Caco-2 (cell line): ENCODE measurements around the gene SLC38A10. TPM values are rescaled to one million over a fixed set of nuclear protein-coding genes. Genes with fewer than 3 reads are reported as not detected.

Experiments
- BruUV-seq: library from RNA; stranded (reverse); fragments of 400-500 nt; replicated peaks from 2 replicates; lab custom pipeline; 2021; lab: Mats Ljungman, UMichigan
- CTCF ChIA-PET: fragments of 300-600 bp; sonication (Branson Sonifier 250); formaldehyde crosslinking; loops from one replicate; lab custom pipeline; 2022; ENCODE audit warnings: antibody characterized with exemption; lab: Charles Lee
- POLR2A ChIA-PET: fragments of 300-600 bp; sonication (Branson Sonifier 250); formaldehyde crosslinking; loops from one replicate; lab custom pipeline; 2022; ENCODE audit warnings: antibody characterized with exemption; lab: Charles Lee
- DNase-seq, 2 experiments: peaks; one replicate each; pipeline versions ENCODE4 v3.0.0 to v3.0.0-alpha.2; 2020 to 2022
- H3K27me3 ChIP-seq: replicated peaks from 2 replicates; pipeline ENCODE4 v1.6.0; 2011; ENCODE audit warnings: low read length; ENCODE audit not compliant: control insufficient read depth, insufficient read depth
- H3K36me3 ChIP-seq: 2 replicates; pipeline ENCODE4 v1.5.1; 2011; ENCODE audit warnings: low read length; ENCODE audit not compliant: control insufficient read depth, insufficient read depth
- H3K4me1 ChIP-seq: fragments of 250-450 bp; sonication (Bioruptor Pico); 2 replicates; pipeline ENCODE4 v1.5.1; 2020; ENCODE audit warnings: mild to moderate bottlenecking
- H3K4me3 ChIP-seq: 2 replicates; pipeline ENCODE4 v1.5.1; 2011; ENCODE audit warnings: low read depth, mild to moderate bottlenecking, control low read depth, low read length
- H3K9me3 ChIP-seq: fragments of 250-450 bp; sonication (Bioruptor Pico); 2 replicates; pipeline ENCODE4 v1.5.1; 2020; ENCODE audit warnings: mild to moderate bottlenecking, moderate library complexity
- H3K27ac Mint-ChIP-seq: one replicate; pipeline ENCODE4 v1.8.0; 2022; ENCODE audit warnings: mixed read lengths; ENCODE audit not compliant: unreplicated experiment
- H3K27me3 Mint-ChIP-seq: one replicate; pipeline ENCODE4 v1.8.0; 2022; ENCODE audit warnings: mixed read lengths; ENCODE audit not compliant: insufficient read depth, unreplicated experiment
- H3K36me3 Mint-ChIP-seq: one replicate; pipeline ENCODE4 v1.8.0; 2022; ENCODE audit warnings: mild to moderate bottlenecking, mixed read lengths; ENCODE audit not compliant: insufficient read depth, unreplicated experiment
- H3K4me1 Mint-ChIP-seq: one replicate; pipeline ENCODE4 v1.8.0; 2022; ENCODE audit warnings: low read depth, mixed read lengths; ENCODE audit not compliant: unreplicated experiment
- H3K4me3 Mint-ChIP-seq: one replicate; pipeline ENCODE4 v1.8.0; 2022; ENCODE audit warnings: mild to moderate bottlenecking, moderate library complexity, mixed read lengths; ENCODE audit not compliant: unreplicated experiment
- H3K9me3 Mint-ChIP-seq: one replicate; pipeline ENCODE4 v1.8.0; 2022; ENCODE audit warnings: mixed read lengths; ENCODE audit not compliant: unreplicated experiment
- CTCF ChIP-seq, 2 experiments: fragments of 200-600 bp in 1 of 2; IDR thresholded peaks; 1 replicate in 1 of 2; 2 replicates in 1 of 2; pipeline versions ENCODE4 v1.5.1 to v1.8.0; 2011 to 2022; ENCODE audit warnings: antibody characterized with exemption in 1 of 2, control low read depth in 1 of 2, inconsistent platforms in 1 of 2, low read depth in 1 of 2, low read length in 1 of 2, mild to moderate bottlenecking in 1 of 2, moderate library complexity in 1 of 2; ENCODE audit not compliant: insufficient read depth in 1 of 2, severe bottlenecking in 1 of 2, unreplicated experiment in 1 of 2
- intact Hi-C: fragments of 100-400 bp; cut with micrococcal nuclease; formaldehyde crosslinking; loops from one replicate; pipeline ENCODE4 v1.10.0; 2022; ENCODE audit not compliant: unreplicated experiment
- total RNA-seq: library from RNA; stranded (reverse); gene quantifications from 2 replicates; pipeline ENCODE4 v1.2.3, GENCODE V29; 2022

The SLC38A10 gene
- total RNA-seq, 1 experiment from 2014 or later: 137 TPM

GRCh38 chr17:81324851-81325713 is 30.0 kb upstream of the SLC38A10 start:
- H3K4me3 Mint-ChIP-seq: no peak overlapping the region
- H3K4me1 ChIP-seq: peaks cover 22% of the 10 kb centered on the region
- H3K9me3 Mint-ChIP-seq: no peaks in the 10 kb centered on the region
- H3K27me3 ChIP-seq: no peaks in the 10 kb centered on the region
- peaks cover 10% of the 10 kb centered on the region for H3K4me1 Mint-ChIP-seq
- no peak overlapping the region for H3K4me3 ChIP-seq
- ChIA-PET CTCF (interaction anchor here (0.8 kb wide), 1 partner anchor 70 kb away, joined by 3 read pairs; the partner anchor contains the start of gene BAHCC1), POLR2A (no interaction called here)
- H3K27me3 Mint-ChIP-seq: no peaks in the 10 kb centered on the region
- peaks cover 6% of the 10 kb centered on the region for H3K36me3 Mint-ChIP-seq
- BruUV-seq: no TSS peak
- no peaks in the 10 kb centered on the region for H3K36me3 ChIP-seq
- H3K9me3 ChIP-seq: no peaks in the 10 kb centered on the region
- intact Hi-C loops: no loop called here
- DNase-seq: no peak
- TF ChIP-seq CTCF (IDR thresholded peaks at IDR 0.05; ENCODE audit: insufficient read depth in 1 of 2, low read depth in 1 of 2, low read length in 1 of 2, severe bottlenecking in 1 of 2, unreplicated experiment in 1 of 2): no peak
- H3K27ac Mint-ChIP-seq: no peak overlapping the region

GRCh38 chr17:81324177-81324850 is 29.2 kb upstream of the SLC38A10 start:
- POLR2A ChIA-PET: no interaction called here
- H3K4me3 Mint-ChIP-seq: no peak overlapping the region

More at GRCh38 chr17:81324177-81324850, 29.2 kb upstream of the SLC38A10 start:
- TF ChIP-seq CTCF (IDR thresholded peaks at IDR 0.05; ENCODE audit: insufficient read depth in 1 of 2, low read depth in 1 of 2, low read length in 1 of 2, severe bottlenecking in 1 of 2, unreplicated experiment in 1 of 2): no peak
- H3K4me3 ChIP-seq: no peak overlapping the region
- intact Hi-C loops: no loop called here
- no peaks in the 10 kb centered on the region for H3K27me3 ChIP-seq
- DNase-seq: no peak
- Mint-ChIP-seq H3K27me3 (no peaks in the 10 kb centered on the region), H3K4me1 (peaks cover 9% of the 10 kb centered on the region), H3K27ac (no peak overlapping the region), H3K36me3 (no peaks in the 10 kb centered on the region), H3K9me3 (no peaks in the 10 kb centered on the region)
- CTCF ChIA-PET: interaction anchor here (0.8 kb wide), 1 partner anchor 71 kb away, joined by 3 read pairs; the partner anchor contains the start of gene BAHCC1
- BruUV-seq: no TSS peak
- no peaks in the 10 kb centered on the region for H3K9me3 ChIP-seq
- H3K4me1 ChIP-seq: peaks cover 16% of the 10 kb centered on the region
- no peaks in the 10 kb centered on the region for H3K36me3 ChIP-seq
